ENCODE results near the gene RNF217.

GRCh38 chr6:124913056-124913455 is 49.2 kb upstream of the RNF217 start:
- TF ChIP-seq, protein P1, sequence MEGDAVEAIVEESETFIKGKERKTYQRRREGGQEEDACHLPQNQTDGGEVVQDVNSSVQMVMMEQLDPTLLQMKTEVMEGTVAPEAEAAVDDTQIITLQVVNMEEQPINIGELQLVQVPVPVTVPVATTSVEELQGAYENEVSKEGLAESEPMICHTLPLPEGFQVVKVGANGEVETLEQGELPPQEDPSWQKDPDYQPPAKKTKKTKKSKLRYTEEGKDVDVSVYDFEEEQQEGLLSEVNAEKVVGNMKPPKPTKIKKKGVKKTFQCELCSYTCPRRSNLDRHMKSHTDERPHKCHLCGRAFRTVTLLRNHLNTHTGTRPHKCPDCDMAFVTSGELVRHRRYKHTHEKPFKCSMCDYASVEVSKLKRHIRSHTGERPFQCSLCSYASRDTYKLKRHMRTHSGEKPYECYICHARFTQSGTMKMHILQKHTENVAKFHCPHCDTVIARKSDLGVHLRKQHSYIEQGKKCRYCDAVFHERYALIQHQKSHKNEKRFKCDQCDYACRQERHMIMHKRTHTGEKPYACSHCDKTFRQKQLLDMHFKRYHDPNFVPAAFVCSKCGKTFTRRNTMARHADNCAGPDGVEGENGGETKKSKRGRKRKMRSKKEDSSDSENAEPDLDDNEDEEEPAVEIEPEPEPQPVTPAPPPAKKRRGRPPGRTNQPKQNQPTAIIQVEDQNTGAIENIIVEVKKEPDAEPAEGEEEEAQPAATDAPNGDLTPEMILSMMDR (conservative IDR thresholded peaks at IDR 0.05 in 1 of 2, IDR thresholded peaks at IDR 0.05 in 1 of 2; ENCODE audit: extremely low read depth in 1 of 2, insufficient read depth in 1 of 2, low read depth in 1 of 2, low read length in 2 of 2): no peak
- no peak for TF ChIP-seq EZH2 (IDR thresholded peaks at IDR 0.05; ENCODE audit: borderline replicate concordance, low read length)
